HG03565 (cell line): Measurements from ENCODE around the gene MORF4L2.
"Not testable (repeated sequence)": the region's sequence is repeated elsewhere in the genome, so short reads cannot be mapped to it uniquely, and the experiment has no call there.

Source experiments
- ATAC-seq: cut with Tn5 transposase; IDR thresholded peaks from one replicate; pipeline ENCODE4 v1.9.1; 2021; ENCODE audit warnings: mild to moderate bottlenecking, moderate library complexity; ENCODE audit not compliant: unreplicated experiment

The MORF4L2 gene

GRCh38 chrX:103681443-103681842 lies 5.1 kb downstream of the MORF4L2 start:
- no peak for ATAC-seq

GRCh38 chrX:103678199-103678993 lies 8.1 kb downstream of the MORF4L2 start:
- ATAC-seq = no peak

GRCh38 chrX:103674531-103675454 lies 11.7 kb downstream of the MORF4L2 start:
- ATAC-seq = no peak

- ATAC-seq = no peak
These were observed 16.8 kb downstream of the MORF4L2 start for GRCh38 chrX:103669745-103670144.

GRCh38 chrX:103666202-103667107 lies 20.0 kb downstream of the MORF4L2 start:
- ATAC-seq = no peak

GRCh38 chrX:103663981-103664762 lies 22.3 kb downstream of the MORF4L2 start:
- no peak for ATAC-seq

GRCh38 chrX:103659460-103659859 lies 27.0 kb downstream of the MORF4L2 start:
- not testable (repeated sequence) for ATAC-seq

- ATAC-seq = no peak
These were observed 27.6 kb downstream of the MORF4L2 start for GRCh38 chrX:103658681-103659433.

GRCh38 chrX:103657066-103657465 lies 29.4 kb downstream of the MORF4L2 start:
- ATAC-seq = not testable (repeated sequence)

GRCh38 chrX:103656617-103657016 lies 29.9 kb downstream of the MORF4L2 start:
- no peak for ATAC-seq

- not testable (repeated sequence) for ATAC-seq
These were observed 31.1 kb downstream of the MORF4L2 start for GRCh38 chrX:103655230-103656000.

GRCh38 chrX:103651151-103651773 lies 35.2 kb downstream of the MORF4L2 start:
- ATAC-seq = no peak

GRCh38 chrX:103647630-103648029 lies 38.9 kb downstream of the MORF4L2 start:
- ATAC-seq = no peak

GRCh38 chrX:103644125-103644524 lies 42.4 kb downstream of the MORF4L2 start:
- ATAC-seq = no peak

- ATAC-seq = no peak
These were observed 45.9 kb downstream of the MORF4L2 start for GRCh38 chrX:103640401-103641155.

GRCh38 chrX:103638479-103639346 lies 47.8 kb downstream of the MORF4L2 start:
- ATAC-seq = not testable (repeated sequence)
